GM18517 (cell line): ENCODE results near the gene ZNF394.

Experiments
- ATAC-seq: cut with Tn5 transposase; IDR thresholded peaks from one replicate; pipeline ENCODE4 v1.9.1; 2021; ENCODE audit warnings: mild to moderate bottlenecking, moderate library complexity; ENCODE audit not compliant: unreplicated experiment

ZNF394 gene

DNA sequence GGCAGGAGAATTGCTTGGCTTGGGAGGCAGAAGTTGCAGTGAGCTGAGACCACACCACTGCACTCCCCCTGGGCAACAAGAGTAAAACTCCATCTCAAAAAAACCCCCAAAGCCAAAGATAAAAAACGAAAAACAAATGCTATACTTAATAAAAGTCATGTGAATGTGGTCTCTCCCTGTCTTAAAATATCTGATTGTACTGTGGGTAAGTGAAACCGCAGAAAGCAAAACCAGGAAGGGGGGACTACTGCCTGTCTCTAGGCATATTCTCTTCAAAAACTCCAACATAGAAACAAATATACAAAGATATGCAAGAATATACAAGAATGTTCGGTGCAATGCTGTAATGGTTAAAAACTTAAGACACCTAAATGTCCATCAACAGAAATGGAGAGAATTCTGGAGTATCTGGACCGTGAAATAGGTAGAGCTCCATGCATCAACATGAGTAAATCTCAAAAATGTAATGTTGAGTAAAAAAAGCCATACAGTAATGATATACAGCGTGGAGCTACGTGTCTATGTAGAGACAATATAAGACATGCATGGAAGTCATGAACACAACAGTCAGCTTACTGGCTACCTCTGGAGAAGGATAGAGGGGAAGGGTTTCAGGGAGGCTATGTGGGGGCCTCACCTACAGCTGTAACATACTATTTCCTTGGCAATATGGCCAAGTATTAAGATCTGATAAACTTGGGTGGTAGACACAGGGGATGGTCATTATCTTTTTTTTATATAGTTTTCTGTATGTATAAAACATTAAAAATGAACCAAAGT, 2.1 kb downstream of the ZNF394 start:
- ATAC-seq: no peak

DNA sequence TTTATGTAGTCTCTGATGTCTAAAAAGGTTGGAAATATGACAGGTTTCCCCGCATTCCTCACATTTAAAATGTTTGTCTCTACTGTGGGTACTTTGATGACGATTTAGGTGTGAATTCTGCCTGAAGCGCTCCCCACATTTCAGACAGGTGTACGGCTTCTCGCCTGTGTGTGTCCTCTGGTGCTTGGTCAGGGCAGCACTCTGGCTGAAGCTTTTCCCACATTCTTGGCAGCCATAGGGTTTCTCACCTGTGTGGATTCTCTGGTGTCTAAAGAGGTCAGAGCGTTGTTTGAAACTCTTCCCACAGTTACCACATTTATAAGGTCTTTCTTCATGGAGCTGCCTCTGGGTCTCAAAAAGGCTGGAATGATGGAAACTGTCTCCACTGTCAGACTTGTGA, 6.3 kb downstream of the ZNF394 start:
- ATAC-seq: no peak

DNA sequence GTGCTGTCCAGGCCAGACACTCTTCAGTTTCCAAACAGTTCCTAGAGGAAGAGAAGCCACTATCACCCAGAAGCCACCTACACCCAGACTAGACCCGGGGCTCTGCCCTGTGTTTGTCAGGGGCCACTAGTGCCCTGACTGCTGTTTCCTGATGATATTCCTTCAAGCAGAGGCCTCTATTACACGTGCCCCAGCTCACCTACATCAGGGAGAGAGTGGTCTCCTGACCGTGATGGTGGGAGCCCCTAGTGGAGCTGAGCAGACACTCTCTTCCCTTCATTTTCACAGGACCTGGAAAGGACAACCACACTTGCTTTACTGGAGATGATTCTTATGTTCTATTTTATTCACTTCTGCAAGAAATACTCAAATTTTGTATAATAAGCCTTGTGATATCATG, 9.2 kb downstream of the ZNF394 start:
- ATAC-seq: no peak

DNA sequence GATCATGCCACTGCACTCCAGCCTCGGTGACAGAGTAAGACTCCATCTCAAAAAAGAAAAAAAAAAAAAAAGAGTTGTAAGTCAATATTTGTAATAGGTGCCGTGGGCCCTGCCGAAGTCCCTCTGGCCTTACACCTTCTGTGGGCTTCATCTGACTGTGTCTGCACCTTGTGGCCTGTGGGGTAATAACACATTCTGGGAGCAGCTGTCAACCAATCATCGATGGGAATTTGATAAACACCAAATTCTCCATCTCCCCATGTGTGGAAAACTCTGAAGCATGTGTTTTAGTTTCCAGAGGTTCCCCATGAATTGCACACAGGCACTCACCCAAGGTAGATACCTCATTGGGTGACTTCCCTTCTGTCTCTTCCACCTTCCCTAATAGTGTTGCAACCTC, 10.8 kb downstream of the ZNF394 start:
- ATAC-seq: no peak

DNA sequence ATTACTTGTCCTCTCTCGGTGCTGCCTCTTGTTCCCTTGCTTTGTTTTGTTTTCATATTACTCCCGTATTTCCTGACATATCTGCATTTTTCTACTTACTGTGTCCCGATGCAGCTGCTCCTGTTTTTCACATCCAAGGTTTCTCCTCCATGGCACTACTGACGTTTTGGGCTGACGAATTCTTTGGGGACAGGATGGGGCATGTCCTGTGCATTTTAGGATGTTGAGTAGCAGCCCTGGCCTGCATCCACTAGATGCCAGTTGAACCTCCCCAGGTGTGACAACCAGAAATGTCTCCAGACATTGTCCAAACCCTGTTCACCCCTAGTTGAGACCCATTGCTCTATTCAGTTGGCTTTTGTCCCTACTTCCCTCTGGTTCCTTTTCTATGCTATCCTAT, 15.0 kb downstream of the ZNF394 start:
- no peak for ATAC-seq

DNA sequence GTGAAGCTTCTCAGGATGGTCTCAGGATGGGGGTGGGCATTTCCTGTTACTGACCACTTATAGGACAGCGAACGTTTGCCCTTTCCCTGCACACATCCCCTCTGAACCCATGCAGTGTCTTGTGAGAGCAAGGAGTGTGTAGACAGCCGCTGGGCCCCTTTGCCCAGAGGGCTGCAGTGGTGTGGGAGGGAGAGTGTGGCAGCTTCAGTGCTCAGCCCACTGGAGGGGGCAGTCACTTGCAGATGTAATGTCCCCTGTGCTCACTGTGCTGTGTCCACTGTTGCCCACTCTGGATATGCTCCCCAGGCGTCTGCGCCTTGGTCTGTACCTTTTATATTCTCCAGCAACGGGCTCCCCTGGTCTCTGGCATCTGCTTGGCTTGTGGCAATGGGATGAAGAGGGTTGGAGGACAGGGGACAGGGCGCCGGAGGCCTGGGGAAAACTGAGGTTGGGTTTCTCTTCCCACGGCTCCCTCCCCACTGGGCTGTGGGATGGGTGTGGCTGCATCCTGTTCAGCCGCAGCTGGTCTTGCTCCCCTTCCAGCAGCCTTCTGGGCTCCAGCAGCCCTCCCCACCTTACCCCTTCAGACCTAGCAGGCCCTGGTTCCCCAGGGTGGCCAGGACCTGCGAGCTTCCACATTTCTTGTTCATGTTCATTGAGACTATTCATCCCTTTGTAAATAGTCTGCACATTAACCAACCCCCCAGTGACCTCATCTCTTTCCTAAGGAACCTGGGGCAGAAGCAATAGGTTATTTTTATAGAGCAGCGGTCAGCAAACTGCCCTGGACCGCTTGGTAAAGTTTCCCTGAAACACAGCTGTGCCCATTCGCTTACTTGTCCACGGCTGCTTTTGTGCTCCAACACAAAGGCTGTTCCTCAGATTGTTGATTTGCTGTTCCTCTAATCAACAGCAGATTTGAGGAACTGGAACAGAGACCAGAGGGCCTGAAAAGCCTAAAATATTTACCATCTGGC, 21.3 kb downstream of the ZNF394 start:
- ATAC-seq: no peak

DNA sequence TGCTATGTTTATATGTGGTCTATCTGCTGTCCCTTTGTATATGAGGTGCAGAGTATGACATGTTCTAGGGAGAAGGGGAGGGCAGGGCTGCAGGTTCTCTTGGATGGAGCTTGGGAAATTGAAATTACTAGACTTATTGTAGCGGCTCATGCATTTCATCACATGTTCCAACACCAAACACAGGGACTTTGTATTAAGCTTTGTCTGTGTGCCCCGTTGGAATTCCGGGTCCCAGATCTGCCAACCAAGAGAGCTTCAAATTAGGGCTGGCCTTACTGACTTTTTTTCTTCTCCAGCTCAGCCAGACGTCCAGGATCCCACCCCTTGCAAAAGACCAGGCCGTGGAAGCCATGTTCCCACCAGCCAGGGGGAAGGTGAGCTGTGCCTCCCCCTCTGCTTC, 24.0 kb downstream of the ZNF394 start:
- no peak for ATAC-seq

DNA sequence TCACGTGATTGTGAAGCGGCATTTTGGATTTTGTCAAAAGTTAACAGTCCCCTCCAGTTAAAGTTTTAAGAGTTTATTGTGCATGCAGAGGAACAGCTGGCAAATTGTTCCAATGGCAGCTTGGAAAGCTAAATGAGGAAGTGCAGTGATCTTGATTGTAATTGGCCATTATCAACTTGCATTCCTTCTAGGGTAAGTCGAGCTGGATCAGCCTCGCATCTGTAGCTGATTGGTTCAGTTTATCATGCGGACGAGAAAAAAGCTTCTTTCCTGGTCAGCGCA, 26.8 kb downstream of the ZNF394 start:
- peak; percentile 8 for ATAC-seq

DNA sequence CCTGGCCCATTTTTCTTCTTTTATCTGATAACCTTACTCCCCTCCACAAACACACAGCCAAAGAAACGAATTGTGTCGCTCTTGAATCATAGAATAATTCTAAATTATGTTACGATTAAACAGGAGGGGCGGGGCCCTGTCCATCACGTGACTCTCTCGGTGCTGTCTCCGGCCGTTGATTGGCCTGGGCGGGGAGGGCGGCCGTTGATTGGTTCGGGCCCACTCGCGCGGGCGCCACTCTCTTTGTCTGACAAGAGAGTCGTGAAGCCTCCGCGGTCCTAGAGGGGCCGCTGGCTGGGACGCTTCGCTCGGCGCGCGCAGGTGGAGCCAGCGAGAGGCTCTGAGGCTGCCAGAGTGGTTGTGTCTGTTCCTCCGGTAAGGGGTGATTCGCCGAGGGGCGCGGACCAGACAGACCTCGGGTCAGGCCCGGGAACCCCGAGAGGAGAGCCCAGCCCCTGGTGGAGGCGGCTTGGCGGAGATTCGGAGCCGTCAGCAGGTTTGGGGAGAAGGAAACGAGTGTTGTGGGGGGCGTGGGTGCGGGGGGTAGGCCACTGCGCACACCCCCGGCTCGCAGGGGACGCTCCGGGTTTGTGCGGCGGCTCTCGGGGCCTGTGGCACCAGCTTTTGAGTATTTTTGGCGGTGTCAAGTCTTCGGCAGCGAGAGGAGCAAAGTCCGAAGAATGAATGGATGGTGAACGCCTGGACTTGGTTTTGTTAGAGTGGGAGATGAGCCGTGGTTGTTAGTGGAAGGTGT, 27.3 kb downstream of the ZNF394 start, which contains the start of gene ZNF789:
Gene ZNF789 (plus strand): TSS at position 330 of the 754 bp plus-strand sequence. CDS start 3,567 bp downstream, outside the sequence.
- ATAC-seq: peak; percentile 73

DNA sequence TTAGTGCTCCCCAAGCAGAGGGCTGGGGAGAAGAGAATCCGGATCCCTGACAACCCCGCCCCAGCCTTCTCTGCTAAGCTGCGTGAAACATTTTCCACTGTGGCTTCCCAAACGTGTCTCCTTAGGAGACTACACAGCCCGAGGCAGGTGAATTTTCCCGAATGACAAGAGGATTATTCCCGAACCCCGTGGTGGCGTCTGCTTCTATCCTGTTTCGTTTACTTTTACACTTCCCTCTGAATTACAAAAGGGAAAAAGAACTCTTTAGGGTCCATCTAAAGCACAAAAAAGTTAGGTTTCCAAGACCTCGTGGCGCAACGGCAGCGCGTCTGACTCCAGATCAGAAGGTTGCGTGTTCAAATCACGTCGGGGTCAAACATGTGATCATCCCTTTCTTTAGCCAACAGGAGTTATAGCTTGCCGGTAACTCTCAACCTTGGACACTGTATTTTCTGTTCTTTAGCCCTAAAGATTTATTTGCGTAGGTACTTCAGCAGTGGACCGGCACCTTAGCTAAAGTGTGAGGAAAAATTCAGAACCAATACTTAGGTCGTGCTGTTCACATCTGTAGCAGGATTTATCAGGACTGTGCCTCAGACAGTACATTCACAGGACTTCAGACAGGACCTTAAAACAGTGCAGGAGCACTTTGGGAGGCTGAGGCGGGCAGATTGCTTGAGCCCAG, 30.6 kb downstream of the ZNF394 start:
- ATAC-seq: no peak

DNA sequence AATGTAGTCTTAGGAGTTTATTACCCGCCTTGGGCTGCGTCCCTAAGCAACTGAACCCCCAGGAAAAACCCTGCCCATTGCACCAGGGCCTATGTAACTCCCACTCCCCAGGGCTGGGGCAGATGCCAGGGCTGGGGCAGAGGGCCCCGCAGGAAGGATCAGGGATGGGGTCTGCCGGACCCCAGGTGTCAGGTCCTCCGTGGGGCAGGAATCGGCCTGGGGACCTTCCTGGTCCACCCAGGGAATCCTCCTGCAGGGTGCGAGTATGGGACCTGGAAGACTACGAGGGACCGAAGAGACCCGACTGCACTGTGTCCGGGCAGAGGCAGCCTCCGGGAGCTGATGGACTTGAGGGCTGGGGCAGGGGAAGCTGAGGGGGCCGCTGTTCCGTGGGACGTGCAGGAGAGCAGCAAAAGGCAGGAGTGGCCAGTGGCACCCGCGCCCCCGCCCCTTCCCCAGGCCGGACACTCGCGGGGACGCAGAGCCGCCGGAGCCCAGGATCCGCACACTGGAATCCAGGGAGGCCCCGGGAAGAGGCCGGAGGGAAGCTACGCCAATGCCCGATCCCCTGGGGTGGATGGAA, 31.7 kb downstream of the ZNF394 start:
- no peak for ATAC-seq

DNA sequence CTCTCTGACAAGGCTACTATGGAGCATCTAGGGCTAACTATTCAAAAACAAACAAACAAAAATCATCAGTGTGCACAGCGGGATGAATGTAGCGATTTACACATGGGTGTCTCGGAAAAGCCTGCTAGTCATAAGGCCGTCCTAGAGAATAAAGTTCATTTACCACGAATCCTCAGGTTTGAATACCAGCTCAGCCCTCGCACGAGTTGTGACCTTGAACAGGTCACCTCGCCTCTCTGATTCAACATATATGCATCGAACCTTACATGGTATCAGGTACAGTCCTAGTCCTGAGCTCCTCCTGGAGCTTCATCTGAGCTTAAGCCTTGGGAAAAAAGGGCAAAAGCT, 34.7 kb downstream of the ZNF394 start:
- no peak for ATAC-seq

DNA sequence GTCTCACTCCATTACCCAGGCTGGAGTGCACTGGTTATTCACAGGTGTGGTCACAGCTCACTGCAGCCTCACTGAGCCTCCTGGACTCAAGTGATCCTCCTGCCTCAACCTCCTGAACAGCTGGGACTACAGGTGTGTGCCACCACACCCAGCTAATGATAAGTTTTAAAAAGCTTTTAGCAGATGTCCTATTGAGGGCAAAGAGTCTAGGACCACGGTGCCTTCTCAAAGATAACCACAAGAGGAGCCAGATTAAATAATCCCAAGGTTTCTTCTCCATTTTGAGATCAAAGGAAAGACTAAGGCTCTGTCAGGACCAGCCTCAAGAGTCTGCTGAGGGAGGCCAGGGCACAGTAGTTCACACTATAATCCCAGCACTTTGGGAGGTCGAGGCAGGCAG, 38.9 kb downstream of the ZNF394 start:
- ATAC-seq: no peak

DNA sequence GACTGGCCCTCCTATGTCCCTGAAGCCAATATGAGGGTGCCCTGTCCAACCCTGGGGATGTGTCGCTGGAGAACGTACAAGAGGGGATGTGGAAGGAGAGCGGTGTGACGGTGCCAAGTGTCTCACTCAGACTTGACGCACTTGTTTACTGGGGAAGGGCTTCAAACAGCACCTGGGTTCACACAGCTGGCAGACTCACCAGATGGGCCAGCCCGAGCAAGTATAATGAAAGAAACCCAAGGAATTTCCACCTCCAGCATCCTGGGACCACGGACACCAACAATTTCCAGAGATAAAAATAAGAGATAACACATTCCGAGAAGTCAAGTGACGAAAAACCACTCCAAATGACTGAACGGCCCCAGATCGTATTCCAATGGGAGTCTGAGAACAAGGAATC, 39.4 kb downstream of the ZNF394 start:
- ATAC-seq: no peak

DNA sequence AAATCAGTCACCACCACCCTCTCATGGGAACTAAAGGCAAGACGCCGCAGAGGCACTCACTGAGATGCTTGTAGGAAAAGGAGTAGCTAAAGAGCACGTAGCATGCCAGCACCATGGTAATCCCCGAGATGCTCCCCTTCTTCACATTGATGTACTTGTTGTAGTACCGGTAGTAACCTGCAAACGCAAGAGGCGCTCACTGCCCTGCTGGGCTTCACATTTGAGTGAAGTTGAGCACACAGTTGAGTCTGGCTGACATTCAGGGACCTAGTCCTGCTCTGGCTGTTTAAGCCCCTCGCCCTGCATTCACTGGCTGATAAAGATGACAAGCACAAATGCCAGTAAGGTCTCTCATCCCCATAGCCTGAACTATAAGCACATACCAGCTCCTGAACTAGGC, 41.0 kb downstream of the ZNF394 start:
- ATAC-seq: no peak

DNA sequence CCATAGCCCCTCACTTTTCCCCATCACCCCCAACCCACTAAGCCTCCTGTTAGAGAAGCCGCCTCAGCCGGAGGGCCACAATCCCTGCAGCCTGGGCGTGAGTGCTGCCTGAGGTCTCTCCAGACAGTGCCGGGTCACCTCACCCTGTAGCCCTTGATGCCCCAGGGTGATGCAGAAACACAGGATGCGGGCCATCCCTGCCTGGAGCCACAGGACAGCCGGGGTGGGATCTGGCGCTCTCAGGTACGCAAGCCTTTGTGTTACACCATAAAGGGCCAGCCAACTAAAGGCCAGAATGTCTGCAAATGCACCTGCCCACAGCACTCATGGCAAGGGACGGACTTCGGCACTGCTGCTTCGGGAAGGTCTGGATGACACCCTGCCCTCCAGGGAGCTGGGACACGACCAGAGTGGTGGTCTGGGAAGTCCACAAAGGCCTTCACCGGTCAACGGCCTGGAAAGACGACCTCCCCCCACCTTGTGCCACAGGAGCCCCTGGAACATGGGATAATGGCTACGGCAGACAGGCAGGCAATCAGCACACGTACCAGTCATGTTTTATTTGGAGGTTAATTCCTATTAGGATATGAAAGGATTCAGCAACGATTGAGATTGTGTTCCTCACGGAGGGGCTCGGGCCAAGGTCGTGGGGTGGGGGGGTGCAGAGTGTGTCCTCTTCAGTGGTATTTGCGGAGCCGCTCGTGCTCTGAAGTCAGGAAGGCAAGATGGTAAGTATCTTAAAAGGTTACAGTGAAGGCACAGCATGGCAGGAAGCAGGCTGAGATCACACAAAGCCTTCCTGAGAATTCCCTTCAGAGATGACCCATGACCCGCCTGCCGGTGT, 42.2 kb downstream of the ZNF394 start:
- ATAC-seq: no peak

DNA sequence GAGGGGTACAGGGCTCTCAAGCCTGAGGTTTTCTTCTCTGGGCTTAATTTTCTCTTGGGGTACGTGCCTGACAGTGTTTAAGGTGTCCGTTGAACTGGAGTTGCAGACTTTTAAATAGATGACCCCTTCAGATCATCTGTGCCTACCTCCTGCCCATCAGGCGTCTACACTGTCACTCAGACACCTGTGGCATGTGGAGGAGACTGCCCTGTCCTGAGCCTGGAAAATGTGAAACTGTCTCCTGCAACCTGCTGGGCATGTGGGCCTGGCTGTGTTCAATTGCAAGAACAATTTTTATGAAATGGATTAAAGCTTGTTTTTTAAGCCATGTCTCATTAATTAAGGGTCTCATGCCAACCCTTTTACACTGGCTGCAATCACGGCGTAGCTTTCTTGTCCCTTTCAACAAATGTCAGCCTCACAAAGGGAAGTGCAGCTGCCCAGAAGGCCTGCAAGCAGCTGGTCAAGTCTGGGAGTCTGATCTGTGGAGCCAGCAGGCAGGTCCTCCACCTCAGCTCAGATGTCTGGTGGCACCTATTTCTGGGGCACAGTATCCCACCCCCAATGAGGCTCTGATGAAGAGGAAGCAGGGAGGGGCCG, 42.9 kb downstream of the ZNF394 start:
- no peak for ATAC-seq

DNA sequence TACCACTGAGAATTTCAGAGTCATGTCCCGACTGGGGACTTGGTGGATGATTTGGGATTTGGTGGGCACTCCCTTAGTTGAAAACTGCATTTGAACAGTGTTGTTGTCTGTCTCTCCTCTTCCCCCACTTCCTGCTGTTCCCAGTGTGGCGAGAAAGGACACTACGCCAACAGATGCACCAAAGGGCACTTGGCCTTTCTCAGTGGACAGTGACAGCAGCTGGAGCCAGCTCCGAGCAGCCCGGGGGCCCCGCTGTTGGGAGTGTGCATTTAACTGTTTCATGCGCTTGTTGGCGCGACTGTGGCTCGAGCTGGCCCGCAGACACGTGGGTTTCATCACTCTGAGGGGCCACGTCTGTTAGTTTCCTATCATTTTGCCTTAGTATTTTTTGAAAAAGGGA, 43.8 kb downstream of the ZNF394 start:
- ATAC-seq: no peak

DNA sequence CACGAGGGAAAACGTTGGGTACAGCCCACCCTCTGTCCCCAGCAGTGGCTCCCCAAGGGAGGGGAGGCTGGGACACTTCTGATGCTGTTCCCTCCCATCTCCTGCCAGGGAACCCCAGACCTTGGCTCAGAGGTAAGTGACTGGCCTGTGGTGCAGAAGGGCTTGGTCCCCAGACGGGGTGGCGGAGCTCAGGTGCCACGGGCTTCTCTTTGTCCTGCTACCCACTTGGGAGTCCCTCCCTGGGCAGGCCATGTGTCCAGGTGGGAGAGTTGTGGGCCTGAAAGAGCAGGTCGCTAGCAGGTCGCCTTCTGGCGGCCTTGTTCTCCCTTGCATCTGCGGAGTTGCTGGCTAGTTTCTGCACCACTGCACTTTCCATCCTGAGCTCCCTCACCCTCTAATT, 44.2 kb downstream of the ZNF394 start:
- ATAC-seq: no peak
